AG04450 (cell line): ENCODE results near the gene RASA3. TPM values are rescaled to one million over a fixed set of nuclear protein-coding genes. Genes with fewer than 3 reads are reported as not detected.

ENCODE experiments used
- CTCF ChIA-PET: fragments of 300-600, 350-600 bp; formaldehyde crosslinking; extraction: SDS; loops from one replicate; lab custom pipeline; 2022; ENCODE audit warnings: antibody characterized with exemption, inconsistent platforms; lab: Charles Lee
- POLR2A ChIA-PET: fragments of 350-600 bp; formaldehyde crosslinking; extraction: SDS; loops from one replicate; lab custom pipeline; 2021; ENCODE audit warnings: antibody characterized with exemption, inconsistent platforms; lab: Yijun Ruan, JAX
- DNase-seq: peaks from one replicate; pipeline ENCODE4 v3.0.0-alpha.2; 2011; ENCODE audit warnings: low read depth, low spot score
- H3K27ac ChIP-seq: one replicate; pipeline ENCODE4 v1.5.1; 2012; ENCODE audit warnings: low read depth, low read length, control low read depth
- H3K27me3 ChIP-seq: one replicate; pipeline ENCODE4 v1.6.0; 2012; ENCODE audit warnings: low read length; ENCODE audit not compliant: control insufficient read depth, insufficient read depth
- H3K4me3 ChIP-seq: 2 replicates; pipeline ENCODE4 v1.5.1; 2011; ENCODE audit warnings: mild to moderate bottlenecking, low read depth, low read length, control low read depth
- H3K9me3 ChIP-seq: 2 replicates; pipeline ENCODE4 v1.5.1; 2012; ENCODE audit warnings: low read length; ENCODE audit not compliant: control insufficient read depth, insufficient read depth
- polyA plus RNA-seq: library from polyadenylated mRNA; depleted of rRNA; stranded (reverse); fragments of >200 nt; gene quantifications from 2 replicates; pipeline ENCODE4 v1.2.3, GENCODE V29; 2011
- TF ChIP-seq, protein P1 (sequence below): IDR thresholded peaks from 2 replicates; pipeline ENCODE4 v1.5.1; 2011; ENCODE audit warnings: low read depth, low read length, control low read depth, inconsistent platforms

RASA3 gene
- polyA plus RNA-seq, 1 experiment = 25.2 TPM

- Histone ChIP-seq H3K4me3 (no peak overlapping the region), H3K27me3 (no peaks in the 10 kb centered on the region), H3K27ac (no peak overlapping the region), H3K9me3 (no peaks in the 10 kb centered on the region; the same call in 1 of the 2 replicates)
- CTCF ChIA-PET = no interaction called here
- no peak for DNase-seq
- POLR2A ChIA-PET = interaction anchor here (0.5 kb wide), 1 partner anchor 56 kb away, joined by 3 read pairs; no protein-coding TSS in a partner anchor
- TF ChIP-seq, protein P1, sequence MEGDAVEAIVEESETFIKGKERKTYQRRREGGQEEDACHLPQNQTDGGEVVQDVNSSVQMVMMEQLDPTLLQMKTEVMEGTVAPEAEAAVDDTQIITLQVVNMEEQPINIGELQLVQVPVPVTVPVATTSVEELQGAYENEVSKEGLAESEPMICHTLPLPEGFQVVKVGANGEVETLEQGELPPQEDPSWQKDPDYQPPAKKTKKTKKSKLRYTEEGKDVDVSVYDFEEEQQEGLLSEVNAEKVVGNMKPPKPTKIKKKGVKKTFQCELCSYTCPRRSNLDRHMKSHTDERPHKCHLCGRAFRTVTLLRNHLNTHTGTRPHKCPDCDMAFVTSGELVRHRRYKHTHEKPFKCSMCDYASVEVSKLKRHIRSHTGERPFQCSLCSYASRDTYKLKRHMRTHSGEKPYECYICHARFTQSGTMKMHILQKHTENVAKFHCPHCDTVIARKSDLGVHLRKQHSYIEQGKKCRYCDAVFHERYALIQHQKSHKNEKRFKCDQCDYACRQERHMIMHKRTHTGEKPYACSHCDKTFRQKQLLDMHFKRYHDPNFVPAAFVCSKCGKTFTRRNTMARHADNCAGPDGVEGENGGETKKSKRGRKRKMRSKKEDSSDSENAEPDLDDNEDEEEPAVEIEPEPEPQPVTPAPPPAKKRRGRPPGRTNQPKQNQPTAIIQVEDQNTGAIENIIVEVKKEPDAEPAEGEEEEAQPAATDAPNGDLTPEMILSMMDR = no peak
Measured at GRCh38 chr13:114054830-114055439, 77.5 kb downstream of the RASA3 start.

GRCh38 chr13:114054264-114054663, 78.2 kb downstream of the RASA3 start:
- ChIA-PET CTCF (no interaction called here), POLR2A (no interaction called here)
- no peak overlapping the region for H3K4me3 ChIP-seq
- no peak overlapping the region for H3K27ac ChIP-seq
- no peaks in the 10 kb centered on the region for H3K27me3 ChIP-seq
- DNase-seq = no peak
- TF ChIP-seq, protein P1 = no peak
- H3K9me3 ChIP-seq = peaks cover 4% of the 10 kb centered on the region; the same call in 1 of the 2 replicates

DNA sequence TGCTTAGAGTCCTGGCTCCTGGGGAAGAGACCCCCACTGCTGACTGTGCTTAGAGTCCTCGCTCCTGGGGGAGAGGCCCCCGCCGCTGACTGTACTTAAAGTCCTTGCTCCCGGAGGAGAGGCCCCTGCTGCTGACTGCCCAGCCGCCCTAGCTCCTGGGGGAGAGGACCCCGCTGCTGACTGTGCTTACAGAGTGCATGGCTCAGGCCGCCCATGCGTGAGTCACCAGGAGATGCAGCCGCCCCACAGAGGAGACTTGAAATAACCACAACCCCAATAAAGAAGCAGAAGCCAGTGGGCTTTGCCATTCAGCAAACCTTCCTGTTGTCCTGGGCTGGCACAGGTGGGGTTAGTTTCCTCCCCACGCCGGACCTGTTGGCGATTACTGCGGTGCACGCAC, 79.4 kb downstream of the RASA3 start:
- Histone ChIP-seq H3K27ac (peak overlapping the region; percentile 31), H3K4me3 (no peak overlapping the region), H3K9me3 (peaks cover 8% of the 10 kb centered on the region; the same call in 1 of the 2 replicates), H3K27me3 (no peaks in the 10 kb centered on the region)
- ChIA-PET CTCF (no interaction called here), POLR2A (no interaction called here)
- DNase-seq = peak; percentile 37
- TF ChIP-seq, protein P1 = no peak

- CTCF ChIA-PET = no interaction called here
- no peak overlapping the region for H3K4me3 ChIP-seq
- no peak overlapping the region for H3K27ac ChIP-seq
- TF ChIP-seq, protein P1 = no peak
- no peaks in the 10 kb centered on the region for H3K27me3 ChIP-seq
- POLR2A ChIA-PET = no interaction called here
- peaks cover 8% of the 10 kb centered on the region; the same call in 1 of the 2 replicates for H3K9me3 ChIP-seq
- DNase-seq = no peak
Measured at GRCh38 chr13:114050536-114051450, 81.6 kb downstream of the RASA3 start.
